Measurements from ENCODE around the gene GCNT2.
"Not testable (repeated sequence)": the region's sequence is repeated elsewhere in the genome, so short reads cannot be mapped to it uniquely, and the experiment has no call there.

GCNT2 gene

GRCh38 chr6:10552270-10552810 is 31.2 kb downstream of the GCNT2 start:
- DNase-seq, result no peak

GRCh38 chr6:10553871-10554270 is 32.7 kb downstream of the GCNT2 start:
- no peak for DNase-seq

GRCh38 chr6:10554826-10555225 is 33.7 kb downstream of the GCNT2 start:
- DNase-seq, result no peak

- DNase-seq, result peak; percentile 8
Measured at GRCh38 chr6:10555625-10556309, 34.6 kb downstream of the GCNT2 start.

- DNase-seq, result no peak
Measured at GRCh38 chr6:10556589-10556988, 35.4 kb downstream of the GCNT2 start.

- DNase-seq, result no peak
Measured at GRCh38 chr6:10556992-10557391, 35.8 kb downstream of the GCNT2 start.

GRCh38 chr6:10557913-10558312 is 36.8 kb downstream of the GCNT2 start:
- DNase-seq, result no peak

GRCh38 chr6:10558565-10558964 is 37.4 kb downstream of the GCNT2 start:
- DNase-seq, result no peak

- no peak for DNase-seq
Measured at GRCh38 chr6:10559522-10560152, 38.5 kb downstream of the GCNT2 start.

- no peak for DNase-seq
Measured at GRCh38 chr6:10561611-10562199, 40.6 kb downstream of the GCNT2 start.

GRCh38 chr6:10564975-10565673 is 44.0 kb downstream of the GCNT2 start:
- DNase-seq, result no peak

GRCh38 chr6:10565913-10566312 is 44.8 kb downstream of the GCNT2 start:
- no peak for DNase-seq

GRCh38 chr6:10567256-10568026 is 46.3 kb downstream of the GCNT2 start:
- no peak for DNase-seq

- DNase-seq, result no peak
Measured at GRCh38 chr6:10569392-10570127, 48.4 kb downstream of the GCNT2 start.

GRCh38 chr6:10575519-10575918 is 54.4 kb downstream of the GCNT2 start:
- not testable (repeated sequence) for DNase-seq

GRCh38 chr6:10576226-10576625 is 55.1 kb downstream of the GCNT2 start:
- no peak for DNase-seq

- no peak for DNase-seq
Measured at GRCh38 chr6:10577112-10577511, 56.0 kb downstream of the GCNT2 start.

GRCh38 chr6:10578723-10579122 is 57.6 kb downstream of the GCNT2 start:
- DNase-seq, result no peak

- DNase-seq, result no peak
Measured at GRCh38 chr6:10579803-10580202, 58.7 kb downstream of the GCNT2 start.

- no peak for DNase-seq
Measured at GRCh38 chr6:10580570-10580969, 59.4 kb downstream of the GCNT2 start.

GRCh38 chr6:10581402-10581801 is 60.3 kb downstream of the GCNT2 start:
- DNase-seq, result not testable (repeated sequence)
